ENCODE data around the gene KATNBL1. TPM values are rescaled to one million over a fixed set of nuclear protein-coding genes. Genes with fewer than 3 reads are reported as not detected.

The KATNBL1 gene
- total and polyA plus RNA-seq, 9 donors, result 64.0 to 132 (median 90.4) TPM

DNA sequence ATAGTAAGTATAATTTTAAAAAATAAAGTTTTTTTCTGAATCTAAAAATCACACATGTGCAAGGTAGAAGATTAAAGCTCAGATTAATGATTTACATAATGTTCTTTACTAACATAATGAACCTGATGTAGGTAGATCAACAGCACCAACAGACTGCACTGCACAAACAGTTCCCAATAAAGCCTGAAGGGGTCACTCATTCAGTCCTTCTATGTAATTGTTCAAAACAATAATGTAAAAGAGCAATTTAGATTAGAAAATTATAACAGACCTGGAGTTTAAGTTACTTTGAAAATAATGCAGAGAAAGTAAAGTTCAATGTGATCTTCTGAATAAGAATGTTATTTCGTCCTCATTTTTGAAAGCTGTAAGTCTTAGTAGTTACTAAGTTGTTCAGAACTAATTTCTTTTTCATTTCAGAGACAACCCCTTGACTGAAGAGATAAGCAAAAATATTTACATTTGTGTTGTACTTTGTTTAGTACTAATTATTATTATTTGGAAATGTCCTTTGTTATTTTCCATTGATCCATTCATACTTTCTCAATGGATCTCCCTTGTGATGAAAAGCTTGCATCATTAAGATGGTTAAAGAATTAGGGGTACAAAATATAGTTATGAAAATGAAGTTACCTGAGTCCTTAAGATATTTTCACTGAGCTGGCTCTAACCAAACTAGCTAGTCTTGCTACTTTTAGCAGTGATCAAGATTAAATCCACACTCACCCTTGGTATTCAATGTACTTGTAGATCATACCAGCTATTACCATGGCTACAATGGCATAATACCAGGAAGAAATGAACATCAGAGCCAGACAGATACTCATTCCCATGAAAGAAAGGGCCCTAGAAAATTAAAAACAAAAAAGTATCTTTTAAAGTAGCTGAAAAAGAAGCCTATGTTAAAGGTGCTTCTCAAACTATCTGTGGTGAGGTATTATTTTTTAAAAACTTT lies 31.8 kb upstream of the KATNBL1 start:
- no CpG with 5 or more reads among the region's 1 CpG for WGBS (ENCODE audit: insufficient coverage)
- no peak overlapping the region for H3K4me3 ChIP-seq (ENCODE audit: low read length)
- H3K36me3 ChIP-seq (ENCODE audit: control insufficient read depth, insufficient read depth, low read length), result peaks cover 22% of the 10 kb centered on the region
- no peak overlapping the region for H3K27ac ChIP-seq (ENCODE audit: low read length)
- H3K4me1 ChIP-seq (ENCODE audit: control insufficient read depth, insufficient read depth, low read length), result no peaks in the 10 kb centered on the region
- no peaks in the 10 kb centered on the region for H3K9me3 ChIP-seq (replicated peaks; ENCODE audit: control insufficient read depth, low read depth, low read length)
- no peaks in the 10 kb centered on the region for H3K27me3 ChIP-seq (ENCODE audit: control insufficient read depth, insufficient read depth, low read length)
- peak; percentile 26 for DNase-seq

- no peak overlapping the region for H3K4me3 ChIP-seq (ENCODE audit: low read length)
- H3K4me1 ChIP-seq (ENCODE audit: control insufficient read depth, insufficient read depth, low read length), result no peaks in the 10 kb centered on the region
- no peaks in the 10 kb centered on the region for H3K9me3 ChIP-seq (replicated peaks; ENCODE audit: control insufficient read depth, low read depth, low read length)
- WGBS (ENCODE audit: insufficient coverage), result 100% methylated on average over 2 of the region's 3 CpGs
- H3K27ac ChIP-seq (ENCODE audit: low read length), result no peak overlapping the region
- H3K36me3 ChIP-seq (ENCODE audit: control insufficient read depth, insufficient read depth, low read length), result peaks cover 29% of the 10 kb centered on the region
- H3K27me3 ChIP-seq (ENCODE audit: control insufficient read depth, insufficient read depth, low read length), result no peaks in the 10 kb centered on the region
- no peak for DNase-seq
These were observed 30.6 kb upstream of the KATNBL1 start for GRCh38 chr15:34240537-34240936.

GRCh38 chr15:34239151-34239808 lies 29.4 kb upstream of the KATNBL1 start:
- Histone ChIP-seq H3K27ac (ENCODE audit: low read length) (no peak overlapping the region), H3K36me3 (ENCODE audit: control insufficient read depth, insufficient read depth, low read length) (peaks cover 28% of the 10 kb centered on the region), H3K4me3 (ENCODE audit: low read length) (no peak overlapping the region), H3K4me1 (ENCODE audit: control insufficient read depth, insufficient read depth, low read length) (no peaks in the 10 kb centered on the region), H3K9me3 (replicated peaks; ENCODE audit: control insufficient read depth, low read depth, low read length) (no peaks in the 10 kb centered on the region), H3K27me3 (ENCODE audit: control insufficient read depth, insufficient read depth, low read length) (no peaks in the 10 kb centered on the region)
- DNase-seq, result no peak
- WGBS (ENCODE audit: insufficient coverage), result 91% methylated on average over 1 of the region's 4 CpGs

- H3K36me3 ChIP-seq (ENCODE audit: control insufficient read depth, insufficient read depth, low read length), result peaks cover 41% of the 10 kb centered on the region
- H3K9me3 ChIP-seq (replicated peaks; ENCODE audit: control insufficient read depth, low read depth, low read length), result no peaks in the 10 kb centered on the region
- no peak overlapping the region for H3K27ac ChIP-seq (ENCODE audit: low read length)
- no peaks in the 10 kb centered on the region for H3K4me1 ChIP-seq (ENCODE audit: control insufficient read depth, insufficient read depth, low read length)
- H3K4me3 ChIP-seq (ENCODE audit: low read length), result no peak overlapping the region
- no peaks in the 10 kb centered on the region for H3K27me3 ChIP-seq (ENCODE audit: control insufficient read depth, insufficient read depth, low read length)
- WGBS (ENCODE audit: insufficient coverage), result no CpG with 5 or more reads among the region's 6 CpGs
- DNase-seq, result no peak
These were observed 23.7 kb upstream of the KATNBL1 start for GRCh38 chr15:34233614-34234013.

- Histone ChIP-seq H3K9me3 (replicated peaks; ENCODE audit: control insufficient read depth, low read depth, low read length) (no peaks in the 10 kb centered on the region), H3K27ac (ENCODE audit: low read length) (peak overlapping the region; percentile 95), H3K36me3 (ENCODE audit: control insufficient read depth, insufficient read depth, low read length) (peaks cover 12% of the 10 kb centered on the region), H3K27me3 (ENCODE audit: control insufficient read depth, insufficient read depth, low read length) (no peaks in the 10 kb centered on the region), H3K4me1 (ENCODE audit: control insufficient read depth, insufficient read depth, low read length) (peaks cover 12% of the 10 kb centered on the region), H3K4me3 (ENCODE audit: low read length) (peak overlapping the region; percentile 93)
- WGBS (ENCODE audit: insufficient coverage), result 59% methylated on average over 10 of the region's 24 CpGs
- peak; percentile 17 for DNase-seq
These were observed 14.2 kb upstream of the KATNBL1 start for GRCh38 chr15:34223904-34224596.

DNA sequence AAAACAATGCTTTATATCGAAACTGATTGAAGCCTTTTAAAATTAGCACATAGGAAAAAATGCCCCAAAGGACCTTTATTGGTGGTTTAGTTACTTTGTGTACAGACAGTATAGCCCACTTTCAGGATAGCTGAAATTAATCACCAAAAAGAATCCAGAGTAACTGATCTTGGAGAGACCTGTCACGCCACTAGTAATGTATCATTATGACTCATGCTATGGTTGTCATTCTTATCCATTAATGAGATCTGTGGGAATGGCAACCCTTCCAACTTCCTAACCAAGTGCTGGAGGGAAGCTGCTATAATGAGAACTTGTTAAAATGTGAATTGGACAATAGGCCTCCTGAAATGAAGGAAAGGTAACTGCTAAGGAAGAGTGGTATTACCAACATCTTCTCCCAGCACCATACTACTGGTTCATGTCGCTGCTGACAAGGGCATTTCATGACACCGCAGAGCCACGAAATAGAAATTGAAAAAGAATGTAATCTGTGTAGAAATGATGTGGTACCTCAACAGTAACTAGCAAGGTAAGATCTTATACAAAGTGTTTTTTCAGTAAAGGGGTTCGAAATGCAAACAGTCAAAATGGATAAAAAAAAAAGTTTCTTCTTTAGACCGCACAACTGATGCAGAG lies 7.8 kb upstream of the KATNBL1 start:
- peaks cover 4% of the 10 kb centered on the region for H3K27me3 ChIP-seq (ENCODE audit: control insufficient read depth, insufficient read depth, low read length)
- no peak for DNase-seq
- no peaks in the 10 kb centered on the region for H3K36me3 ChIP-seq (ENCODE audit: control insufficient read depth, insufficient read depth, low read length)
- 90% methylated on average over 2 of the region's 7 CpGs for WGBS (ENCODE audit: insufficient coverage)
- H3K4me1 ChIP-seq (ENCODE audit: control insufficient read depth, insufficient read depth, low read length), result no peaks in the 10 kb centered on the region
- no peak overlapping the region for H3K4me3 ChIP-seq (ENCODE audit: low read length)
- no peak overlapping the region for H3K27ac ChIP-seq (ENCODE audit: low read length)
- no peaks in the 10 kb centered on the region for H3K9me3 ChIP-seq (replicated peaks; ENCODE audit: control insufficient read depth, low read depth, low read length)

DNA sequence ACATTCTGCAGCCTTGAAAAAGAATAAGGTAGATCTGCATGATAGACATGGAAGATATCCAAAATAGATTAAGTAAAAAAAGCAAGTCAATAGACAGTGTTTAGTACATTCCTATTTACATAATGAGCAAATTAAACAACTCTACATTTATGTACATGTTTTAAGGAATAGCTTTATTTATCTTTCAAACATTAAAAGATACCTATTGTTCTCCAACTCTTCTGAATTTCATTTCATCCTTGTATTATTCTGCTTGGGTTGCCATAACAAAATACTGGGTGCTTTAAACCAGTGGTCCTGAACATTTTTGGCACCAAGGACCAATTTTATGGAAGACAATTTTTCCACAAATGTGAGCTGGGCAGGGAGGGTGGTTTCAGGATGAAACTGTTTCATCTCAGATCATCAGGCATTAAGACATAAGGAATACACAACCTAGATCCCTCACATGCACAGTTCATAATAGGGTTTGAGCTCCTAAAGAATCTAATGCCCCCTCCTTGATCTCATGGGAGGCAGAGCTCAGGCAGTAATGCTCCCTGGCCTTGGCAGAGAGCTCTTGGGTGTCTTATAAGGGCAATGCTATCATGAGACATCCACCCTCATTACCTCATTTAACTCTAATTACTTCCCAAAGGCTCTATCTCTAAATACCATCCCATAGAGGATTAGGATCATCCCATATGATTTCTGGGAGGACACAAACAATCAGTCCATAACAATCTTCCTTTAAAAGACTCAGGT lies 6.8 kb upstream of the KATNBL1 start:
- Histone ChIP-seq H3K4me3 (ENCODE audit: low read length) (no peak overlapping the region), H3K27ac (ENCODE audit: low read length) (no peak overlapping the region), H3K9me3 (replicated peaks; ENCODE audit: control insufficient read depth, low read depth, low read length) (no peaks in the 10 kb centered on the region), H3K36me3 (ENCODE audit: control insufficient read depth, insufficient read depth, low read length) (no peaks in the 10 kb centered on the region), H3K4me1 (ENCODE audit: control insufficient read depth, insufficient read depth, low read length) (no peaks in the 10 kb centered on the region), H3K27me3 (ENCODE audit: control insufficient read depth, insufficient read depth, low read length) (peaks cover 4% of the 10 kb centered on the region)
- DNase-seq, result no peak

DNA sequence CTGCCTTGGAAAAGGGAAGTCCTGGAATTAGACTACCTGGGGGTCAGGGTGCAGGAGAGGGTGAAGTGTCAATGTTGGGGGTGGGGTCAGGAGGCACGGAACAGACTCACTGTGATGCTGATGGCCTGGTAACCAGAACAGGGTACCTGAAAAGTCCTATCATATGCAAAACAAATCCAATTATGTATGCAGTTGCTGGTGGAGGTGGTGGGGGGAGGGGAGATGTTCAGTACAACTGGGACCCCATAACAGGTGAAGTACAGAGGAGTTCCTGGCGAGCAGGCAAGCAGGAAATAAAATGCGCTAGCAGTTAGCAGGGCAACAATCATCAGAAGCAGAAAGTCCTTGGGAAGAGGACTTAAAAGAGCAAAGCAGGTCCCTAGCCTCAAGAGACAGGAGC lies 4.2 kb upstream of the KATNBL1 start:
- Histone ChIP-seq H3K4me1 (ENCODE audit: control insufficient read depth, insufficient read depth, low read length) (no peaks in the 10 kb centered on the region), H3K9me3 (replicated peaks; ENCODE audit: control insufficient read depth, low read depth, low read length) (no peaks in the 10 kb centered on the region), H3K36me3 (ENCODE audit: control insufficient read depth, insufficient read depth, low read length) (no peaks in the 10 kb centered on the region), H3K27me3 (ENCODE audit: control insufficient read depth, insufficient read depth, low read length) (peaks cover 4% of the 10 kb centered on the region), H3K27ac (ENCODE audit: low read length) (no peak overlapping the region), H3K4me3 (ENCODE audit: low read length) (no peak overlapping the region)
- 57% methylated on average over 2 of the region's 3 CpGs for WGBS (ENCODE audit: insufficient coverage)
- no peak for DNase-seq

DNA sequence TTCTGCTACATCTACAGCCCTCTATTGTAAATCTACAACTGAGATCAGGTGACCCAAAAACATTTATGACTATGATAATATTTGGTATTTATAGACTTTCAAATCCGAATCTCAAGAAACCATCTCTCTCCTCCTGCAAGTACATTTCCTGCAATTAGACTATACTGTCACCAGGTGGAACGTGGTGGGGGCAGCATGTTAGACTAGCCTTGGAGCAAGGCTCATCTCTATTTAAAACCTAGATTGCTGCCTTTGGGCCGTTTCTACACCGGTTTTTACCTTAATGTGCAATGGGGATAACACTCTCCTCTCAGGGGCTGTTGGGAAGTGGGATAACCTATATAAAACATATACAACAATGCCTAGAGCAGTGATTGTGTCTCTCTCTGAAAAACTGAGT lies 3.8 kb upstream of the KATNBL1 start:
- no peak overlapping the region for H3K27ac ChIP-seq (ENCODE audit: low read length)
- WGBS (ENCODE audit: insufficient coverage), result no CpG with 5 or more reads among the region's 4 CpGs

More for the DNA sequence above, 3.8 kb upstream of the KATNBL1 start:
- Histone ChIP-seq H3K4me1 (ENCODE audit: control insufficient read depth, insufficient read depth, low read length) (peaks cover under 1% of the 10 kb centered on the region), H3K9me3 (replicated peaks; ENCODE audit: control insufficient read depth, low read depth, low read length) (no peaks in the 10 kb centered on the region), H3K27me3 (ENCODE audit: control insufficient read depth, insufficient read depth, low read length) (peaks cover 4% of the 10 kb centered on the region), H3K4me3 (ENCODE audit: low read length) (no peak overlapping the region), H3K36me3 (ENCODE audit: control insufficient read depth, insufficient read depth, low read length) (no peaks in the 10 kb centered on the region)
- DNase-seq, result no peak
